NCI-H2029 (cell line): ENCODE data around the gene CLCN6.

Source experiments
- DNase-seq: peaks from one replicate; lab custom pipeline; 2025; lab: John Stamatoyannopoulos, UW

Gene CLCN6

DNA sequence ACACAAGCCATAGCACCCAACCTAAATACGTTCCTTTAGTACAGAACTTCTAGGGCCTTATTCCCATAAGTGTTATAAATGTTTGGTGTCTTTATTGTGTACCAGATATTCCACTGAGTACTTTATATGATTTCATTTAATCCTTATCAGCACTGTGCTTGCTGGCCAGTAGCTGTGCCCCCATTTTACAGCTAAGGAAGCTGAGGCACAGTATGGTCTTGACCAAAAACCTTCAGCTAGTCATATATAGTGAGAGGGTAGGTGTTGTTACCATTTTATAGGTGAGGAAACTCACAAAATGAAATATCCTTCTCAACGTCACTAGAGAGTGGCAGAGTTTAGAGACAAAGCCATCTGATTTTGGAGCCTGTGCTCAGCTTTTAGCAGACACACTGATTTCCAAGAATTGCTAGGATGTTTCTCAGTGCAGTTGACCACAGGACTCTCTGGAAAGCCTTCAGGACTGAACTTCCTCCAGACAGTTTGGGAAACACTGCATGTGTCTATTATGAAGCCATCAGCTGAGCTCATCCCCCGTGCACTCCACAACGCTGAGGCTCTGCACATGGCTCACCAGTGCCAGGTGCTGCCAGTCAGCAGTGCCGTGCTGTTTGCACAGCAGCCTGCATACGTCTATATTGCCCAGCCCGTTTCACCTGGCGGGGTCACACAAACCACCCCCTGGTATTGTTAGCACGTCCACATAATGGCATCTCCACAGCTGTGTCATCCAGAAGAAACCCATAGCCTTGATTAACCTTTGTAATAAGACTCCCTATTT, 26.1 kb downstream of the CLCN6 start:
- DNase-seq: peak; percentile 74

DNA sequence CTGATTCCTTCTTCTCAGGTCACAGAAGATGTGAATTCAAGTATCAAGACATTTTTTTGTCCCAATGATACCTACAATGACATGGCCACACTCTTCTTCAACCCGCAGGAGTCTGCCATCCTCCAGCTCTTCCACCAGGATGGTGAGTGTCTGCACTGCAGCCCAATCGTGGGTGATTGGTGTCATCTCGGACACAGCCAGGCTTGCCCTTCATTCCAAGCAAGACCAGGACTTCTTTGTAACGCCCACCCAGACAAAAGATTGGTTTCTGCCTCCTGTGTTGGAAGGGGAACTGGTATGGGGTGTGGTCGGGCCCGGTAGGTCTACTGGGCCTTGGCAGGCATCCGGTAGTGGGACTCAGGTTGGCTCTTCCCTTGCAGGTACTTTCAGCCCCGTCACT, 27.5 kb downstream of the CLCN6 start:
- no peak for DNase-seq

DNA sequence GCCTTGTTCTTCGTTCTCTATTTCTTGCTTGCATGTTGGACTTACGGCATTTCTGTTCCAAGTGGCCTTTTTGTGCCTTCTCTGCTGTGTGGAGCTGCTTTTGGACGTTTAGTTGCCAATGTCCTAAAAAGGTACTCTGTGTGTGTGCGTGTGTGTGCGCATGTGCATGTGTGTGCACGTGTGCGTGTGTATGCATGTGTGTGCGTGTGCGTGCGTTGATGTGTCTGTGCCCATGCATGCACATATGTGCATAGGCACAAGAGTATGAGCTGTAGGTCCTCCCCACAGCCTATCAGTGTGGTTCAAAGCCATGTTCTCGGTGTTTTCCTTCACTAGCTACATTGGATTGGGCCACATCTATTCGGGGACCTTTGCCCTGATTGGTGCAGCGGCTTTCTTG, 27.9 kb downstream of the CLCN6 start:
- DNase-seq: no peak

DNA sequence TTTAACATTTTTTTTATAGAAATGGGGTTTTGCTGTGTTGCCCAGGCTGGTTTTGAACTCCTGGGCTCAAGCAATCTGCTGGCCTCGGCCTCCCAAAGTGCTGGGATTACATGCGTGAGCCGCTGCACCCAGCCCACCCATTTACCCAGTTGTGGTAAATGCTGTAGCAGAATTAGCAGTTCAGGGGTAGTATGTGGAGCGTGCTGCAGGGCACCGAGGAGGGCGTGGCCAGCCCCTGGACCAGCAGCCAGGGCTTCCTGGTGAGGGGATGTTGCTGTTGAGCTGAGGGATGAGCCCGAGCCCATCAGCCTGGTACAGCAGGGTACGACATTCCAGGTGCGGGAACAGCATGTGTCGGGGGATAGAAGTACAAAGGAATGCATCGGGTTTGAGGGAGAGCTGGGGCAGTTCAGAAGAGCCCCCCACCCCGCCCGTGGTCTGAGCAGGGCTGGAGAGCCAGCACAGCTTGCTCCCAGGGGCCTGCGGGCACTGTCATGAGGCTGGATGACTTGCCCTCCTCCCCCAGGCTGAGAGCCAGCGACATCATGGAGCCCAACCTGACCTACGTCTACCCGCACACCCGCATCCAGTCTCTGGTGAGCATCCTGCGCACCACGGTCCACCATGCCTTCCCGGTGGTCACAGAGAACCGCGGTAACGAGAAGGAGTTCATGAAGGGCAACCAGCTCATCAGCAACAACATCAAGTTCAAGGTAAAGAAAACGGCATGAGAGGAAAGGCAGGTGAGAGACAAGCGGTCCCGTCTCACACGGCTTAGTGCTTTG, 29.6 kb downstream of the CLCN6 start:
- no peak for DNase-seq

DNA sequence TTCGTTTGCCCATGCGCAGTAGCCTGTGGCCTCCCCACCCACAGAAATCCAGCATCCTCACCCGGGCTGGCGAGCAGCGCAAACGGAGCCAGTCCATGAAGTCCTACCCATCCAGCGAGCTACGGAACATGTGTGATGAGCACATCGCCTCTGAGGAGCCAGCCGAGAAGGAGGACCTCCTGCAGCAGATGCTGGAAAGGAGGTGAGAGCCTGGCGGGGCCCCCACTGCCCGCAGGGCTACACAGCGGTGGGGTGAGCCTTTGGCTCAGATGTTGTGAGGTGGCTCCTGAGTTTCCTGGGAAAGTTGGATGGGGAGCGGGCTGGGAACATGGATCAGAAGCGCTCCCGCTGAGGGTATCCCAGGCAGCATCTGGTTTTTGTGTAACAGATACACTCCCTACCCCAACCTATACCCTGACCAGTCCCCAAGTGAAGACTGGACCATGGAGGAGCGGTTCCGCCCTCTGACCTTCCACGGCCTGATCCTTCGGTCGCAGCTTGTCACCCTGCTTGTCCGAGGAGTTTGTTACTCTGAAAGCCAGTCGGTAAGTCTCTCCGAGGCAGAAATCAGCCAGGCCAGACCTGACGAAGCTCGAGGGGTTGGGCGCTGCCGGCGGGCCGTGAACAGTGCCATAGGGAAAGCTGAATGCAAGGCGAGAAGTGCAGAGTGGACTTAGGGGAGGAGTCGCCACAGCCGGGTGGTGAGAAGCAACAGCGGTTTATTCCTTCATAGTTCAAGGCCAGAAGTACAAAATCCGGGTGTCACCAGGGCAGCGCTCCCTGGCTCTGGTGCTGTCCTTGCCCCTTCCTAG, 31.2 kb downstream of the CLCN6 start:
- no peak for DNase-seq

DNA sequence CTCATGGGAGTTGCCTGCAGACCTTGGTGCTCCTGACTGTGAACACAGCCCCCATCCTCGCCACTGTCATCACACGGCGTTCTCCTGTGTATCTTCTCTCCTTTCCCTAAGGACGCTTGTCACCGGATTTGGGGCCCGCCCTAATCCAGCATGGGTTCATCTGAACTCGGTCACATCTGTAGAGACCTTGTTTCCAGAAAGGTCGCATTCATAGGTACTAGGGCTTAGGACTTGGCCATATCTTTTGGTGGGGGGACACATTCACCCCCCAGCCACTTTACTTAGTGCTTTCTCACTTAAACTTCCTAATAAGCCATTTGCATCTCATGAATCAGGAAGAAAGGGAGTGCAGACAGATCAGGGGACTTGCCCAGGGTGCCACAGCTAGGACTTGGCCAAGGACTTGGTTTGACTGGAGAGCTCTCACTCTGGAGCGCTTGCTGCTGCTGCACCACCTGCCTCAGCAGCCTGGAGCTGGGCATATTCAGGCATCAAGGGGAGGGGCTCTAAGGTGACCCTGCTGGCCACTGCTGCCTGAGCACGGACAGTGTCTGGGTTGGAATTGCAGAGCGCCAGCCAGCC, 31.9 kb downstream of the CLCN6 start:
- no peak for DNase-seq

DNA sequence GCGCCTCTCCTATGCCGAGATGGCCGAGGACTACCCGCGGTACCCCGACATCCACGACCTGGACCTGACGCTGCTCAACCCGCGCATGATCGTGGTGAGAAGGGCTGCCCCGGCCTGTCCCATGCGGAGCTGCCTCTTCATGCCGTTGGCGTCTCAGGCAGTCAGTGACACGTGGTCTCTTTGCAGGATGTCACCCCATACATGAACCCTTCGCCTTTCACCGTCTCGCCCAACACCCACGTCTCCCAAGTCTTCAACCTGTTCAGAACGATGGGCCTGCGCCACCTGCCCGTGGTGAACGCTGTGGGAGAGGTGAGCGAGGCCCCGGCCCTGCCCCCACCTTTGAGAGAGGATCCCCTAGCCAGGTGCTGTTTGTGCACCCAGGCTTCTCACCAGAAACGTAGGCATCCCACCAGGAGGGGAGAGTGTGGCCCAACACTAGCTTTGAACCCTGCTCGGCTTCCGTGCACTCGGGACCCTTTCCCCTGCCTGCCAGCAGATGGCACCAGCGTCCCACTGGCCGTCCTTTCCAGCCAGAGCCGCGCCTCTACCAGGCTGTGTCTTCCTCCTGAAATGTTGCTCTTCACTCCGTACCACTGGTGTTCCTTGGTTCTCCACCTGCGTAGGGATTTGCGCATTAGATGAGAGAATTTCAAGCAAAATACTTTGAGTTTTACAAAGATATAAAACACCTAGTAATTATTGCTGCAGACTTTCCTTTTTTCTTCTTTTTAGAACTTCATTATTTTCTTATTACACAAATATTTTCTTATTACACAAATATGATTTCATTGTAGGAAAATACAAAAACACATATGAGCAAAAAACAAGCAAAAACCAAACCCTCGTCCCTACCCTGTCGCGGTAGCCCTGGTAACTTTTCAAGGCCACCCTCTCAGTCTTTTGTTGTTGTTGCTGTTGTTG, 32.6 kb downstream of the CLCN6 start:
- DNase-seq: peak; percentile 45

DNA sequence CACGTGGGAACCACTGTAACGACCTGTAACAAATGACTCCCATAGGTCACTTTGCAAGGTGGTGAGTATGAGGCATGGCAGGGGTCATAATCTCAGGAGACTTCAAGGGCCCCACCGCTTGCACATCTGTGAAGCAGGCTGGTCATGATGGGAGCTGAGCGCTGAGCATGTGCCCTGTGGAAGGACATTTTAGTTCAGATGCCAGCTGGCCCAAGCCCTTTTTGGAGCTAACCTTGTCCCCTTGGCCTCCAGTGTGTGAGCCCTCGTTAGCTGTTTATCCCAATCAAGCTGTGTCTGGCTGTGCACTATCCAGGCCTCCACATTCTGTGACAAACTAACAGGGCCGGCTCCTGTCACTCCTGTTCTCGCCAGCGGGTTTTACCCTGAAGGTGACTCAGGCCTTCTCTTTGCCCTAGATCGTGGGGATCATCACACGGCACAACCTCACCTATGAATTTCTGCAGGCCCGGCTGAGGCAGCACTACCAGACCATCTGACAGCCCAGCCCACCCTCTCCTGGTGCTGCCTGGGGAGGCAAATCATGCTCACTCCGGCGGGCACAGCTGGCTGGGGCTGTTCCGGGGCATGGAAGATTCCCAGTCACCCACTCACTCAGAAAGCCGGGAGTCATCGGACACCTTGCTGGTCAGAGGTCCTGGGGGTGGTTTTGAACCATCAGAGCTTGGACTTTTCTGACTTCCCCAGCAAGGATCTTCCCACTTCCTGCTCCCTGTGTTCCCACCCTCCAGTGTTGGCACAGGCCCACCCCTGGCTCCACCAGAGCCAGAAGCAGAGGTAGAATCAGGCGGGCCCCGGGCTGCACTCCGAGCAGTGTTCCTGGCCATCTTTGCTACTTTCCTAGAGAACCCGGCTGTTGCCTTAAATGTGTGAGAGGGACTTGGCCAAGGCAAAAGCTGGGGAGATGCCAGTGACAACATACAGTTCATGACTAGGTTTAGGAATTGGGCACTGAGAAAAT, 34.0 kb downstream of the CLCN6 start:
- DNase-seq: no peak

DNA sequence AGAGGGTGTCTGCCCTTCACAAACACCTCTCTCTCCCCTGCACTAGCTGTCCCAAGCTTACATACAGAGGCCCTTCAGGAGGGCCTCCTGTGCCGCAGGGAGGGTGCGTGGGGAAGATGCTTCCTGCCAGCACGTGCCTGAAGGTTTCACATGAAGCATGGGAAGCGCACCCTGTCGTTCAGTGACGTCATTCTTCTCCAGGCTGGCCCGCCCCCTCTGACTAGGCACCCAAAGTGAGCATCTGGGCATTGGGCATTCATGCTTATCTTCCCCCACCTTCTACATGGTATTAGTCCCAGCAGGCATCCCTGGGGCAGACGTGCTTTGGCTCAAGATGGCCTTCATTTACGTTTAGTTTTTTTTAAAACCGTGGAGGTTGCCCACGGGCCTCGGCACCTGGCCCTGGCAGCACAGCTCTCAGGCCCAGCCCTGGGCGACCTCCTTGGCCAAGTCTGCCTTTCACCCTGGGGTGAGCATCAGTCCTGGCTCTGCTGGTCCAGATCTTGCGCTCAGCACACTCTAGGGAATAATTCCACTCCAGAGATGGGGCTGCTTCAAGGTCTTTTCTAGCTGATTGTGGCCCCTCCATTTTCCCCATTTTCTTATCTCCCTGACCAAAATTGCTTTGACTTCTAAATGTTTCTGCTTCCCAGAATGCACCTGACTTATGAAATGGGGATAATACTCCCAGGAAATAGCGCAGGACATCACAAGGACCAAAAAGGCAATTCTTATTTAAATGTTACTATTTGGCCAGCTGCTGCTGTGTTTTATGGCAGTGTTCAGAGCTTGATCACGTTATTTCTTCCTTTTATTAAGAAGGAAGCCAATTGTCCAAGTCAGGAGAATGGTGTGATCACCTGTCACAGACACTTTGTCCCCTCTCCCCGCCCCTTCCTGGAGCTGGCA, 35.5 kb downstream of the CLCN6 start:
- DNase-seq: peak; percentile 15

DNA sequence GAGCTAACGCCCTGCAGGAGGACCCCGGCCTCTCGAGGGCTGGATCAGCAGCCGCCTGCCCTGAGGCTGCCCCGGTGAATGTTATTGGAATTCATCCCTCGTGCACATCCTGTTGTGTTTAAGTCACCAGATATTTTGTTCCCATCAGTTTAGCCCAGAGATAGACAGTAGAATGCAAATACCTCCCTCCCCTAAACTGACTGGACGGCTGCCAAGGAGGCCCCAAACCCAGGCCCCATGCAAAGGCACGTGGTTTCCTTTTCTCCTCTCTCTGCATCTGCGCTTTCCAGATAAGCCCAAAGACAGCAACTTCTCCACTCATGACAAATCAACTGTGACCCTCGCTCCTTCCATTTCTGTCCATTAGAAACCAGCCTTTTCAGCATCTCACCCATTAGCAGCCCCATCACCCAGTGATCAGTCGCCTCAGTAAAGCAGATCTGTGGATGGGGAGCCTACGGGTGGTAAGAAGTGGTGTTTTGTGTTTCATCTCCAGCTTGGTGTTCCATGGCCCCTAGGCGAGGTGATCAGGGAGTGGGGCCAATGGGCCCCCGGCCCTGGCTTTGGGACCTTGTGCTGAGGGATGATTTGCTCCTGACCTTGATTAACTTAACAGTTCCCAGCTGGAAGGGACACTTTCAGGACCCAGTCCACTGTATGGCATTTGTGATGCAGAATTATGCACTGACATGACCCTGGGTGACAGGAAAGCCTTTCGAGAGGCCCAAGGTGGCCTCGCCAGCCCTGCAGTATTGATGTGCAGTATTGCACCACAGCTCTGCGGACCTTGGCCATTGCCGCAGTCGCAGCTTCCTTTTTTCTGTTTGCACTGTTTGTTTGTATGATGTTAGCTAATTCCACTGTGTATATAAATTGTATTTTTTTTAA, 36.4 kb downstream of the CLCN6 start:
- DNase-seq: no peak

DNA sequence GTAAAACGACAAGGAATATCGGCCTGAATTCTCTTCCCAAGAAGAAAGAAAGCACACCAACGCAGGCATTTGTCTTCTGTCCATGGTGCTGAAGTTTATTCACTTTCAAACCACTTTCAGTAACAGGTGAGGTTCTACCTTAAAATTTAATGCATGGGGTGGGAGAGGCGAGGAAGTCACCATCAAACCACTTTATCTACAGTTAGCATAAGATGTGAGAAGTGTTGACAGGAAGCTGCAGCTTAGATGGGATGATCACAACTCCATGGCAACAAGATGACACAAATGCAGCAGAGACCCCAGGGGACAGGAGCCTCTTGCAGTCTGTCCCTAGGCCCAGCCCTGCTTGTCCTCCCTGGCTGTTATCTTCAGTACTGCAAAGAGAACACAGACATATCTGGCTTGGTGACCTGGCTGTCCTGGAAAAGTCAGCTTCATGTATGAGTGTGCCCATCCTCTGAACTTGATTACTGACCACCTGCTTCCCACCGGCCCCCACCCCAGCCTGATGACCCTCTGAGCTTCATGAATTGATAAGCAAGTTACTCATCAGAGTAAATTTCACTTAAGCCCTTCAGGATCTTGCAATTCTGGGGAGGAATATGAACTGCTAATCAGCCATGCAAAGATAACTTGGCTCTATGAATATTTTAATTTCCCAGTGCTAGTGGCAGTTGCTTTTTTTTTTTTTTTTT, 39.8 kb downstream of the CLCN6 start:
- no peak for DNase-seq

DNA sequence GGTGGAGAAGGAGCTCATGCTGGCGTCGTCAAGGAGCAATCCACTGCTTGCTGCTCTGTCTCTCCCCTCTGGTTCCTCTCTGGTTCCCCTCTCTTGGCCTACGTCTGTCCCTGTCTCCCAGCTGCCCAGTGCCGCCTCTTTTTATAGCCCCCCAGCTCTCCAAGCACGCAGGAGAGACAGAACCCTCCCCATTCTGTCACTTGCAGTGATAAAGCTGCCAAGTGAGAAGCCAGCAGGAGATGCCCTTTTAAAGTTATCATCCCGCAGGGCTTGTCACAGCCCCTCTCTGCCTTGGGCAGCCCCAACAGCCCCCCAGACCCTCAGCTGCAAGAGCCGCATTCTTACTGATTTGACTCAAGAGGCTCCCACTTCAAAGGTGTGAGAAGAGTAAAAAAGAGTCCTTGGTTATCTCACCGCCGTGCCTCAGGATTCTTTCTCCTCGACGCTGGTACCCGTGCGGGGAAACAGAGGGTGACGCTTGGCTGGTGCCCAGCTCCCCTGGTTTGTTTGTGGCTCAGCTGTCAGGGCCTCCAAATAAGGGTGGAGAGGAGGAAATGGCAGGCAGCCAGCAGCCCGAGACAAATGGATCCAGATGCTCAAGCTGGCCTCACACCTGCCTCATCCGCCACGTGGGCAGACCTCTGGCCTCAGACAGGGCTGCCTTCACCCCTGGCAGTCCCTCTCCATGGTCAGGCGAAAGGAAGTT, 41.8 kb downstream of the CLCN6 start, which contains the start of gene NPPA:
Gene NPPA, minus strand, starts transcription at position 117 of the 706 bp plus-strand sequence. Its CDS starts 99 bp downstream, at position 18.
- peak; percentile 93 for DNase-seq

DNA sequence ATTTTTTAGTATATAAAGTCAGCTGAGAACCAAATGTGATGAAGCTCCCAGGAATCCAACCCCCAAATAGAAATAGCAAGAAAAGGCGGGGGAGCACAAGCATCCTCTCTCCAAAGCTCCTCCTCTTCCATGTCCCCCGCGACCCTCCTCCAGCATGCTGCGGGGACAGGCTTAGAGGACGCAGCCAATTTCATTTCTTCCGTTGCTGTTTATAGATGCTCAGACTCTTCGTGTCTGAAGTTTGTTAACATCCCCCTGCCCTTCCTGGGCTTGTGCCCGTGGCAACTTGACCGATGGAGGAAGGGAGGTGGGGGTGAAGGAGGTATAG, 42.3 kb downstream of the CLCN6 start:
- DNase-seq: no peak

DNA sequence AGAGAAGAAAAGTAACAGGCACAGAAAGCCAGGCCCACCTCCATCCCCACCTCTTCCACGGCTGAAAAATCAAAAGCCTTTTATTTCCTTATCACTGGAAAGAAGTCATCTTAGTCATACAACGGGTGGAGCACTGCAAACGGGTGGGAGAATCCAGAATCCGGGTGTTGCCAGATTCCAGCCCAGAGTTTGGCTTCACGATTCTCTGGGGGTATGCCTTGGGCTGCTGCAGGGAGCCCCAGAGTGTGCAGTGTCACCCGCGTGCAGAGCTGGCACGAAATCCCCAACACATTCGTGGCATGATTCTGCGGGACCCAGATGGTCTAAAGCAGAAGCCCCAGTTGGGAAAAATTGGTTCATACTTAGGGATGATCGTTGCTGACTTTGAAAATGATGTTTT, 44.2 kb downstream of the CLCN6 start:
- DNase-seq: no peak

DNA sequence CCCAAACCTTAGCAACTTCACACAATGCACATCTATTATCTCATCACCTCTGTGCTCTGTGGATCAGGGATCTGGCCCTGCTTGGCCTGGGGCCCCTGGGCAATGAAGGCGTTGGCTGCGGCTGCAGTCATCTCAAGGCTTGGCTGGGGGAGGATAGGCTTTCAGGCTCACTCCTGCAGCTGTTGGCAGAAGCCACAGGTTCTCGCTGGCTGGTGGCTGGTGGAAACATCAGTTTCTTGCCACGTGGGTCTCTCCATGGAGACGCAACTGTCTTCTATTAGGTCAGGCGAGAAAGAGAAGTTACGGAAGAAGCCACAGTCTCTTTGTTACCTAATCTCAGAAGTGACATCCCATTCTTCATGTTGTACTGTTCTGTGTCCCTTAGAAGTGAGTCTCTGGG, 45.2 kb downstream of the CLCN6 start:
- DNase-seq: no peak

DNA sequence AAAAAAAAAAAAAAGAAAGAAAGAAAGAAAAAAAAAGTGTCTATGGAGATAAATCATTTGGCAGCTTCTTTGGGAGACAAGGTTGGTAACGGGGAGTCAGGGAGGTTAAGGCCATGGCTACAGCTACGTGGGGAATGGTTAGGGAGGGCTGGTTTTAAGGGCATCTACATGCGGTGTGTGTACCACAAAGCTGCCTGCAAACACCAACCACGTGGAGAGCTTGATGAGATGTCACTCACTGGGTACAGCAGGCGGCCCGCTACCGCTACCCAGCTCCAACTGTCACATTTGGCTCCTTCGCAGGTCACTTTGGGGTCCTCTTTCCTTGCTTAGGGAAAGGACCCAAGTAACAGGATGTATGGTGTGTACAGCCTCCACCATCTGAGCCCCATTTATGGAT, 48.5 kb downstream of the CLCN6 start:
- DNase-seq: no peak

DNA sequence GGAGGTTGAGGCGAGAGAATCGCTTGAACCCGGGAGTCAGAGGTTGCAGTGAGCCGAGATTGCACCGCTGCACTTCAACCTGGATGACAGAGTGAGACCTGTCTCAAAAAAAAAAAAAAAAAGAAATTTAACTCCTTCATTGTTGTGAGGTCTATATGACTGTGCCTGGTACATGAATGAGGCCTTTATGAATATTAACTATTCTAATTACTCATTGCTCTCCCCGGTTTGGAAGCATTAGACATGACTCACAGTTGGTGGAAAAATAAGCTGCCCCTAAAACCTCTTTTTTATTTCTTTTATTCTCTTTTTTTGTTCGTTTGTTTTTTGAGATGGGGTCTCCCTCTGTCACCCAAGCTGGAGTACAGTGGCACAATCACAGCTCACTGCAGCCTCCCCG, 49.4 kb downstream of the CLCN6 start:
- no peak for DNase-seq
